Endodermal cell (in vitro differentiated cells): ENCODE measurements around the gene PSMB7. TPM values are rescaled to one million over a fixed set of nuclear protein-coding genes. Genes with fewer than 3 reads are reported as not detected.

Source experiments
- DNase-seq: peaks from one replicate; pipeline ENCODE4 v3.0.0-alpha.2; 2017
- H3K27ac ChIP-seq: 2 replicates; pipeline ENCODE4 v1.5.1; 2013; ENCODE audit warnings: mild to moderate bottlenecking, low read depth, low read length, moderate library complexity
- H3K27me3 ChIP-seq: 2 replicates; pipeline ENCODE4 v1.6.1; 2013; ENCODE audit warnings: mild to moderate bottlenecking, low read length, moderate library complexity; ENCODE audit not compliant: insufficient read depth, control insufficient read depth, poor library complexity, severe bottlenecking
- H3K36me3 ChIP-seq: 2 replicates; pipeline ENCODE4 v1.7.0; 2013; ENCODE audit warnings: mild to moderate bottlenecking, low read length, moderate library complexity; ENCODE audit not compliant: control insufficient read depth, insufficient read depth
- H3K4me1 ChIP-seq: one replicate; pipeline ENCODE4 v1.7.0; 2013; ENCODE audit warnings: low read length; ENCODE audit not compliant: control insufficient read depth, insufficient read depth
- H3K4me3 ChIP-seq: 2 replicates; pipeline ENCODE4 v1.5.1; 2013; ENCODE audit warnings: mild to moderate bottlenecking, low read length, moderate library complexity
- H3K9ac ChIP-seq: 2 replicates; pipeline ENCODE4 v1.6.1; 2013; ENCODE audit warnings: mild to moderate bottlenecking, low read length, moderate library complexity; ENCODE audit not compliant: poor library complexity, severe bottlenecking; ENCODE audit errors: extremely low read depth
- H3K9me3 ChIP-seq: 2 replicates; pipeline ENCODE4 v1.6.1; 2013; ENCODE audit warnings: mild to moderate bottlenecking, low read length, moderate library complexity; ENCODE audit not compliant: control insufficient read depth
- H3K27ac Mint-ChIP-seq: 2 replicates; pipeline ENCODE4 v1.8.0; 2020; ENCODE audit warnings: mixed read lengths
- H3K27me3 Mint-ChIP-seq: 2 replicates; pipeline ENCODE4 v1.8.0; 2021; ENCODE audit warnings: mild to moderate bottlenecking, mixed read lengths; ENCODE audit not compliant: insufficient read depth
- H3K36me3 Mint-ChIP-seq: 2 replicates; pipeline ENCODE4 v1.8.0; 2020; ENCODE audit warnings: low read depth, mixed read lengths
- H3K4me1 Mint-ChIP-seq: 2 replicates; pipeline ENCODE4 v1.8.0; 2020; ENCODE audit warnings: mixed read lengths
- H3K4me3 Mint-ChIP-seq: 2 replicates; pipeline ENCODE4 v1.8.0; 2020; ENCODE audit warnings: mild to moderate bottlenecking, moderate library complexity, mixed read lengths
- H3K9me3 Mint-ChIP-seq: 2 replicates; pipeline ENCODE4 v1.8.0; 2020; ENCODE audit warnings: mild to moderate bottlenecking, mixed read lengths
- WGBS, 2 experiments: methylation state at CpG; one replicate each; pipeline versions ENCODE4 v1.1.5 to v1.1.7; 2013; ENCODE audit warnings: missing lambda C conversion rate in 2 of 2, mixed read lengths in 1 of 2; ENCODE audit not compliant: insufficient coverage in 1 of 2, insufficient read length in 1 of 2; 5-methylcytosine and 5-hydroxymethylcytosine counted together
- total RNA-seq, 2 donors: library from RNA; stranded (reverse); fragmentation: NEBNext Ultra II Directional in 1 of 2; extraction: Animal tissue kit (Norgen Biotek cat#: 25700) in 1 of 2; gene quantifications; 2 replicates in 1 of 2; 3 replicates in 1 of 2; pipeline ENCODE4 v1.2.1, GENCODE V29; 2021
- TF ChIP-seq, protein P1 (sequence below): fragments of 200-600 bp; sonication (generic); conservative IDR thresholded peaks from 2 replicates; pipeline ENCODE4 v1.5.0; 2021; ENCODE audit warnings: antibody characterized with exemption, mild to moderate bottlenecking

PSMB7 gene
- total RNA-seq, 2 donors from 2014 or later: 203 to 223 TPM

DNA sequence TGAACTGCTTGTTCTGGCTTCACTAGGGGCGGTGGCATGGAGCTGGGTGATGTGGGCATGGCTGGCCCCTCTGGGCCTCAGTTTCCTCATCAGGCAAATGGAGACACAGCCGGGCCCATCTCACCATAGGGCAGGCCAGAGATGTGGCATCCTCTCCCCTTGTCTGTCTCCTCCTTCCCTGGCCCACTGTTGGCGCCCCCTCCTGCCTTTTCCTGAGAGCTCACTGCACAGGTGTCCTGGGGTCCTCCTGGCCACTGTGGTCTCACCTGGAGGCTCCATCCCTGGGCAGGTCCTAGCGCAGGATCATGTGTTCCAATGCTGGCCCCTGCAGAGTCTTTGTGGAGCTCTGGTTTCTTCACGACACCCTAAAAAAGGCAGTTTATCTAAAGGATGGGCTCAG lies 104.0 kb downstream of the PSMB7 start:
- H3K4me1 ChIP-seq: no peaks in the 10 kb centered on the region
- Mint-ChIP-seq H3K27me3 (no peaks in the 10 kb centered on the region), H3K4me3 (no peak overlapping the region), H3K9me3 (no peaks in the 10 kb centered on the region), H3K4me1 (no peaks in the 10 kb centered on the region), H3K36me3 (no peaks in the 10 kb centered on the region), H3K27ac (no peak overlapping the region)
- no peaks in the 10 kb centered on the region for H3K27me3 ChIP-seq
- 87% methylated on average over 4 to 5 of the region's 5 CpGs for WGBS, 2 experiments
- H3K36me3 ChIP-seq: no peaks in the 10 kb centered on the region
- DNase-seq: peak; percentile 83
- no peak overlapping the region for H3K9ac ChIP-seq
- TF ChIP-seq, protein P1, sequence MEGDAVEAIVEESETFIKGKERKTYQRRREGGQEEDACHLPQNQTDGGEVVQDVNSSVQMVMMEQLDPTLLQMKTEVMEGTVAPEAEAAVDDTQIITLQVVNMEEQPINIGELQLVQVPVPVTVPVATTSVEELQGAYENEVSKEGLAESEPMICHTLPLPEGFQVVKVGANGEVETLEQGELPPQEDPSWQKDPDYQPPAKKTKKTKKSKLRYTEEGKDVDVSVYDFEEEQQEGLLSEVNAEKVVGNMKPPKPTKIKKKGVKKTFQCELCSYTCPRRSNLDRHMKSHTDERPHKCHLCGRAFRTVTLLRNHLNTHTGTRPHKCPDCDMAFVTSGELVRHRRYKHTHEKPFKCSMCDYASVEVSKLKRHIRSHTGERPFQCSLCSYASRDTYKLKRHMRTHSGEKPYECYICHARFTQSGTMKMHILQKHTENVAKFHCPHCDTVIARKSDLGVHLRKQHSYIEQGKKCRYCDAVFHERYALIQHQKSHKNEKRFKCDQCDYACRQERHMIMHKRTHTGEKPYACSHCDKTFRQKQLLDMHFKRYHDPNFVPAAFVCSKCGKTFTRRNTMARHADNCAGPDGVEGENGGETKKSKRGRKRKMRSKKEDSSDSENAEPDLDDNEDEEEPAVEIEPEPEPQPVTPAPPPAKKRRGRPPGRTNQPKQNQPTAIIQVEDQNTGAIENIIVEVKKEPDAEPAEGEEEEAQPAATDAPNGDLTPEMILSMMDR: peak; percentile 62
- H3K4me3 ChIP-seq: no peak overlapping the region
- H3K9me3 ChIP-seq: no peaks in the 10 kb centered on the region
- H3K27ac ChIP-seq: no peak overlapping the region

DNA sequence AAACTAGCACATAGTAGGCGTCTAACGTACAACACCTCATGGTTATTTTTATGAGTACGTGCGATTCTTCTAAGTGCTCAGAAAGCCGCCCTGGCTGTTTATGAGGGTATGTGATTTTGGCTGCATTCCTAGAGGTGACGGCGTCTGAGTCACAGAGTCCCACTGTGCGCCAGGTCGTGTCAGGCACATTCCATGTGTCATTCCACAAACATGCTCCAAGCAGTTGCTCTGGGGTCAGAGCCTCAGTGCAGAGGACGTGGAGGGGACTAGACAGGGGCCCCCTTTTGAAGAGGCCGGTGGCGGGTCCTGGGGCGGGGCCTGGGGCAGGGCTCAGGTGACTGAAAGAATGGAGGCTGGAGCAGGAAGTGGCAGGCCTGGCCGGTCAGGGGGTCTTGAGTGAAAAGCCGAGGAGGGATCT lies 105.6 kb downstream of the PSMB7 start:
- Histone ChIP-seq H3K27ac (peak overlapping the region; percentile 41), H3K4me3 (no peak overlapping the region), H3K9me3 (no peaks in the 10 kb centered on the region), H3K4me1 (no peaks in the 10 kb centered on the region), H3K9ac (no peak overlapping the region), H3K27me3 (no peaks in the 10 kb centered on the region), H3K36me3 (no peaks in the 10 kb centered on the region)
- Mint-ChIP-seq H3K4me3 (no peak overlapping the region), H3K27me3 (no peaks in the 10 kb centered on the region), H3K36me3 (no peaks in the 10 kb centered on the region), H3K27ac (peak overlapping the region; percentile 78), H3K9me3 (no peaks in the 10 kb centered on the region), H3K4me1 (no peaks in the 10 kb centered on the region)
- WGBS, 2 experiments: 70 to 83% methylated on average over 15 of the region's 15 CpGs
- TF ChIP-seq, protein P1: no peak
- DNase-seq: peak; percentile 87

DNA sequence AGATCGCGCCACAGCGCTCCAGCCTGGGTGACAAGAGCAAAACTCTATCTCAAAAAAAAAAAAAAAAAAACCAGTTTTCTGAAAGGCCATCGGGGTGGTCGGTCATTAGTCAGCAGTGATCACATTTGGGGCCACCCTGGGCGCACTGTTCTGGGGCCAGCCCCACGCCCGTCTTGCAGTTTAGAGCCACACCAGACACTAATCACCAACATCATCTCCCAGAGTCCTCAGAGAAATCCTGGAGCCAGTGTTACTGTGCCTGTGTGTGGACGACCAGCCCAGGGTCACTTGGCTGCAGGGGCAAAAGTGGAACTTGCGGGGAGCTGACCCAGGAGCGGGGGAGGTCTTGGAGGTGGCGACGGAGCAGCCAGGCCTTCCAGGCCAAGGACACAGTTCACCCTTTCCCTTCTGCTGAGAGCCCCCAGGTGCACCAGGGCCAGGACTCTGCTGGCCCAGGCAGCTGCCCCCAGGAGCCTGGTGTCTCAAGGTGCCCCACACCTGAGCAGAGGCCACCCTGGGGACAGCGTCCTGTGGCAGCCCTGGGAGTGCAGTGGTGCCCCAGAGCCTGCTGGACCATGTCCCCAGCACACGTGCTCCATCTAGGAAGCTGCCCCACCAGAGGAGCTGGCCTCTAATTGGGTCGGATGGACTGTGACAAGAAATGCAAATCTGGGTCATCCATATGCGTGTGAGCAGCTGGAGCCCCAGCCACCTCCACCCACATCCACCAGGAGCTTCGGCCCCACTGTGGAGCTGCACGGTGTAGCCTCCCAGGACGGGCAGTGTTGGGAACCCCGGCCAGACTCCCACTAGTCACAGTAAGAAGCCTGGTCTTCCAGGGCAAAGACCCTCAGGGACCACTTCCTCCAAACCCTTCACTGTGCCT lies 106.4 kb downstream of the PSMB7 start:
- H3K27ac Mint-ChIP-seq: peak overlapping the region; percentile 78
- peak overlapping the region; percentile 41 for H3K27ac ChIP-seq
- no peak overlapping the region for H3K9ac ChIP-seq
- H3K4me1 Mint-ChIP-seq: no peaks in the 10 kb centered on the region
- H3K4me3 Mint-ChIP-seq: no peak overlapping the region
- no peaks in the 10 kb centered on the region for H3K4me1 ChIP-seq
- no peak overlapping the region for H3K4me3 ChIP-seq
- H3K36me3 Mint-ChIP-seq: no peaks in the 10 kb centered on the region
- H3K27me3 ChIP-seq: no peaks in the 10 kb centered on the region
- no peak for DNase-seq
- 87 to 89% methylated on average over 11 to 21 of the region's 21 CpGs for WGBS, 2 experiments
- no peaks in the 10 kb centered on the region for H3K9me3 ChIP-seq
- H3K9me3 Mint-ChIP-seq: no peaks in the 10 kb centered on the region
- no peaks in the 10 kb centered on the region for H3K27me3 Mint-ChIP-seq
- TF ChIP-seq, protein P1: no peak
- H3K36me3 ChIP-seq: no peaks in the 10 kb centered on the region
